Heart right ventricle (tissue), 16 donors: ENCODE results near the gene VIL1. TPM values are rescaled to one million over a fixed set of nuclear protein-coding genes. Genes with fewer than 3 reads are reported as not detected.

Source experiments
- ATAC-seq, 8 donors: fragments of 200-7000 bp; cut with Tn5 transposase; one replicate each; pipeline ENCODE4 v1.9.1; 2020; ENCODE audit warnings: mild to moderate bottlenecking in 8 of 8, moderate library complexity in 8 of 8, moderate number of reproducible peaks in 1 of 8
- DNase-seq, 2 donors: peaks; one replicate each; pipeline ENCODE4 v3.0.0-alpha.2; 2020
- H3K27ac ChIP-seq, 10 donors: fragments of 200-600 bp; sonication (generic) in 2 of 10; one replicate each; pipeline versions ENCODE4 v1.5.0 to v1.8.0; 2020 to 2022; ENCODE audit warnings: mild to moderate bottlenecking in 3 of 10
- H3K27me3 ChIP-seq, 7 donors: fragments of 200-600 bp; one replicate each; pipeline ENCODE4 v1.8.0; 2021 to 2022; ENCODE audit warnings: mild to moderate bottlenecking in 2 of 7
- H3K36me3 ChIP-seq, 9 donors: fragments of 200-600 bp; sonication (generic) in 1 of 9; one replicate each; pipeline versions ENCODE4 v1.5.0 to v1.8.0; 2020 to 2022; ENCODE audit warnings: mild to moderate bottlenecking in 2 of 9
- H3K4me1 ChIP-seq, 9 donors: fragments of 200-600 bp; sonication (generic) in 1 of 9; one replicate each; pipeline versions ENCODE4 v1.5.0 to v1.8.0; 2020 to 2022; ENCODE audit warnings: mild to moderate bottlenecking in 4 of 9
- H3K4me3 ChIP-seq, 10 donors: fragments of 200-600 bp; sonication (generic) in 2 of 10; one replicate each; pipeline versions ENCODE4 v1.5.0 to v1.8.0; 2020 to 2022; ENCODE audit warnings: mild to moderate bottlenecking in 7 of 10, moderate library complexity in 2 of 10
- H3K9me3 ChIP-seq, 11 donors: fragments of 200-600 bp in 10 of 11; sonication (generic) in 2 of 11; one replicate each; pipeline versions ENCODE4 v1.5.0 to v1.8.0; 2013 to 2022; ENCODE audit warnings: mild to moderate bottlenecking in 2 of 11, control low read depth in 1 of 11, moderate library complexity in 1 of 11
- WGBS, 2 donors: extraction: QIAGEN DNeasy Blood & Tissue Kit; methylation state at CpG; one replicate each; pipeline ENCODE4 v1.1.7; 2013; ENCODE audit warnings: inconsistent platforms in 1 of 2; 5-methylcytosine and 5-hydroxymethylcytosine counted together
- intact Hi-C, 10 donors: fragments of 100-400 bp; cut with DNase I; formaldehyde crosslinking; loops; one replicate each; pipeline versions ENCODE4 v1.11.1 to v1.14.2; 2022
- polyA plus RNA-seq, 2 donors: library from polyadenylated mRNA; stranded (reverse); fragments of 200-250 nt; gene quantifications; one replicate each; pipeline ENCODE4 v1.2.3, GENCODE V29; 2013
- total RNA-seq, 10 donors: library from RNA; stranded (reverse); fragmentation: NEBNext Ultra II Directional in 3 of 10; extraction: Animal tissue kit (Norgen Biotek cat#: 25700) in 3 of 10; gene quantifications; one replicate each; pipeline versions ENCODE4 v1.2.1 to v1.2.4, GENCODE V29; 2021 to 2023
- TF ChIP-seq, protein P1 (sequence below), 9 donors: fragments of 200-600 bp; sonication (generic) in 2 of 9; IDR thresholded peaks; one replicate each; pipeline versions ENCODE4 v1.5.0 to v1.8.0; 2021 to 2022; ENCODE audit warnings: antibody characterized with exemption in 9 of 9, mild to moderate bottlenecking in 5 of 9, moderate library complexity in 1 of 9
- donor health status: Arrhythmogenic right ventricular cardiomyopathy.
- donor health status: ischemic (EF 13 %, LVEDD 7.1; RV severe dilation, severe dysfunction).
- donor health status: healthy with polysubstance abuse.
- donor health status: DM: no; HTN: yes; CAD: no.
- donor health status: DM: no; HTN: no; CAD: no.
- donor health status: ischemic (EF 25% LVEDD 6.9; RV normal size, moderate dysfunction).
- donor health status: ischemic (EF 25% LVEDD 5.7; RV mildly dilated, moderate dysfunction).
- donor health status: healthy.
- donor health status: DM: yes; HTN: yes; CAD: no.
- donor health status: Ischemic cardiomyopathy.
- donor health status: ischemic (EF 35%, LVEDD 5.7; RV mildly dilated, moderate dysfunction).
- donor health status: nonischemic (EF 11% LVEDD 7.7; RV severe dilation, severe dysfunction).
- donor health status: DM: yes; HTN: yes; CAD: no.
- donor health status: PGD.
- donor health status: ischemic (EF 29% LVEDD 5.4; RV normal size, mild dysfunction).
- donor health status: nonischemic (EF 23%, LVEDD 6.1; RV moderate dilation, normal function).

Gene VIL1
- total and polyA plus RNA-seq, 12 donors: 0.06 TPM; not detected in 11

DNA sequence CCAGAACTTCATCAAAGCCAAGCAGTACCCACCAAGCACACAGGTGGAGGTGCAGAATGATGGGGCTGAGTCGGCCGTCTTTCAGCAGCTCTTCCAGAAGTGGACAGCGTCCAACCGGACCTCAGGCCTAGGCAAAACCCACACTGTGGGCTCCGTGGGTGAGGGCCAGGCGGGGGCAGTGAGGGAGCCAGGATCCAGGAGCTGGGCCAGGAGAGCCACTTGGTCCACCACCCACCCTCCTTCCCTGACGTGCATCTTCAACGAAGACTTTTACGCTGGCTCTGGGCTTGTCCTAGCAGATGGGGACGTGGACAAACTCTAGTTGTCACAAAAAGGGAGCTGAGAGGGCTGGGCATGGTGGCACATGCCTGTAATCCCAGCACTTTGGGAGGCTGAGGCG is 11.8 kb downstream of the VIL1 start:
- no peak overlapping the region for H3K27ac ChIP-seq
- H3K27me3 ChIP-seq: no peaks in the 10 kb centered on the region
- TF ChIP-seq, protein P1, sequence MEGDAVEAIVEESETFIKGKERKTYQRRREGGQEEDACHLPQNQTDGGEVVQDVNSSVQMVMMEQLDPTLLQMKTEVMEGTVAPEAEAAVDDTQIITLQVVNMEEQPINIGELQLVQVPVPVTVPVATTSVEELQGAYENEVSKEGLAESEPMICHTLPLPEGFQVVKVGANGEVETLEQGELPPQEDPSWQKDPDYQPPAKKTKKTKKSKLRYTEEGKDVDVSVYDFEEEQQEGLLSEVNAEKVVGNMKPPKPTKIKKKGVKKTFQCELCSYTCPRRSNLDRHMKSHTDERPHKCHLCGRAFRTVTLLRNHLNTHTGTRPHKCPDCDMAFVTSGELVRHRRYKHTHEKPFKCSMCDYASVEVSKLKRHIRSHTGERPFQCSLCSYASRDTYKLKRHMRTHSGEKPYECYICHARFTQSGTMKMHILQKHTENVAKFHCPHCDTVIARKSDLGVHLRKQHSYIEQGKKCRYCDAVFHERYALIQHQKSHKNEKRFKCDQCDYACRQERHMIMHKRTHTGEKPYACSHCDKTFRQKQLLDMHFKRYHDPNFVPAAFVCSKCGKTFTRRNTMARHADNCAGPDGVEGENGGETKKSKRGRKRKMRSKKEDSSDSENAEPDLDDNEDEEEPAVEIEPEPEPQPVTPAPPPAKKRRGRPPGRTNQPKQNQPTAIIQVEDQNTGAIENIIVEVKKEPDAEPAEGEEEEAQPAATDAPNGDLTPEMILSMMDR (IDR thresholded peaks at IDR 0.05): no peak
- no peak overlapping the region for H3K4me3 ChIP-seq
- WGBS, 2 donors: 92 to 96% methylated on average over 11 of the region's 11 CpGs
- no peak for DNase-seq
- intact Hi-C loops: no loop called here
- H3K36me3 ChIP-seq: no peaks in the 10 kb centered on the region
- no peaks in the 10 kb centered on the region for H3K9me3 ChIP-seq
- ATAC-seq: no peak
- H3K4me1 ChIP-seq: no peaks in the 10 kb centered on the region

DNA sequence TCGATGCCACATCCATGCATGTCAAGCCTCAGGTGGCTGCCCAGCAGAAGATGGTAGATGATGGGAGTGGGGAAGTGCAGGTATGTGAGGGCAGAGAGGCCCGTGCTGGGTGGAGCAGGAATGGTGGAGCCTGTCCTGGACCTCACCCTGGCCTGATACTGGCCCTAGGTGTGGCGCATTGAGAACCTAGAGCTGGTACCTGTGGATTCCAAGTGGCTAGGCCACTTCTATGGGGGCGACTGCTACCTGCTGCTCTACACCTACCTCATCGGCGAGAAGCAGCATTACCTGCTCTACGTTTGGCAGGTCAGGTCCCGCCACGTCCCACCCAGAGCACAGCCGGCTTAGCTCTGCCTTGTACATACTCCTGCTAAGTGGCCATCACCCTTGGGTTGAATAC is 13.0 kb downstream of the VIL1 start:
- intact Hi-C loops: no loop called here
- TF ChIP-seq, protein P1 (IDR thresholded peaks at IDR 0.05): no peak
- DNase-seq: no peak

DNA sequence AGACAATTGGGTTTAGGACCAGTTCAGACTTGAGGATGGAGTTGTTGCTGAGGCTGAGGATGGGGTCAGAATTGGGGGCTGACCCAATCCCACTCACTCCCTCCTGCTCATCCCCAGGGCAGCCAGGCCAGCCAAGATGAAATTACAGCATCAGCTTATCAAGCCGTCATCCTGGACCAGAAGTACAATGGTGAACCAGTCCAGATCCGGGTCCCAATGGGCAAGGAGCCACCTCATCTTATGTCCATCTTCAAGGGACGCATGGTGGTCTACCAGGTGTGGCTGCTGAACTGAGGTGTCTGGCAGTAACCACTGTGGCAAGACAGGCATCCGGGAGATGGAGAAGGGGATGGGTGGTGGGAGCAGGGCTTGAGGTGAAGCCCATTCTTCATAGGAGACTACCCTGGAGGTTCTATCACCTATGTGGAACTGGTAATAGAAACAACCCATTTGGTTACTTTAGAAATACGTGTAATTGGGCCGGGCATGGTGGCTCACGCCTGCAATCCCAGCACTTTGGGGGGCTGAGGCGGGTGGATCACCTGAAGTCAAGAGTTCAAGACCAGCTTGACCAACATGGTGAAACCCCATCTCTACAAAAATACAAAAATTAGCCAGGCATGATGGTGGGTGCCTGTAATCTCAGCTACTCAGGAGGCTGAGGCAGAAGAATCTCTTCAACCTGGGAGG is 13.9 kb downstream of the VIL1 start:
- ATAC-seq (no peak), DNase-seq (no peak)
- Histone ChIP-seq H3K27me3 (no peaks in the 10 kb centered on the region), H3K4me1 (peaks cover 0 to 5% (median 0%) of the 10 kb centered on the region in 9 donors), H3K27ac (no peak overlapping the region), H3K4me3 (no peak overlapping the region), H3K36me3 (no peaks in the 10 kb centered on the region), H3K9me3 (no peaks in the 10 kb centered on the region)
- TF ChIP-seq, protein P1 (IDR thresholded peaks at IDR 0.05): no peak
- 92% methylated on average over 8 of the region's 8 CpGs for WGBS, 2 donors
- intact Hi-C loops: no loop called here

More for the DNA sequence above, 13.0 kb downstream of the VIL1 start:
- Histone ChIP-seq H3K27ac (no peak overlapping the region), H3K9me3 (no peaks in the 10 kb centered on the region), H3K4me3 (no peak overlapping the region), H3K36me3 (no peaks in the 10 kb centered on the region), H3K27me3 (no peaks in the 10 kb centered on the region), H3K4me1 (peaks cover 0 to under 1% (median 0%) of the 10 kb centered on the region in 9 donors)
- peak in 1 of 8 donors; percentile 18 for ATAC-seq
- 80 to 92% methylated on average over 10 of the region's 10 CpGs for WGBS, 2 donors

DNA sequence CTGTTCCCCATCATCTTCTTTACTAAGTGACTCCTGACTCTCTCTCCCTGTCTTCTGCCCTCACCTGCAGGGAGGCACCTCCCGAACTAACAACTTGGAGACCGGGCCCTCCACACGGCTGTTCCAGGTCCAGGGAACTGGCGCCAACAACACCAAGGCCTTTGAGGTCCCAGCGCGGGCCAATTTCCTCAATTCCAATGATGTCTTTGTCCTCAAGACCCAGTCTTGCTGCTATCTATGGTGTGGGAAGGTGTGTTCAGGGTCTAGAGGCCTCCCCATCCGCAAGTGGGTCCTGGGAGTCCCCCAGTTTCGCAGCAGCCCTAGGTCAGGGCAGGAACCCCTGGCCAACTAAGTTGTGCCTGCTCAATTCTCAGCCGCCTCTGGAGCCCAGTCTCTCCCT is 15.5 kb downstream of the VIL1 start:
- no peak for ATAC-seq
- Histone ChIP-seq H3K9me3 (no peaks in the 10 kb centered on the region), H3K27ac (no peak overlapping the region), H3K4me3 (no peak overlapping the region), H3K4me1 (peaks cover 0 to 5% (median 0%) of the 10 kb centered on the region in 9 donors), H3K36me3 (no peaks in the 10 kb centered on the region), H3K27me3 (no peaks in the 10 kb centered on the region)
- TF ChIP-seq, protein P1 (IDR thresholded peaks at IDR 0.05): no peak
- DNase-seq: no peak
- intact Hi-C loops: no loop called here
- WGBS, 2 donors: 91 to 95% methylated on average over 9 of the region's 9 CpGs
